ENCODE measurements around the gene RFTN1. TPM values are rescaled to one million over a fixed set of nuclear protein-coding genes. Genes with fewer than 3 reads are reported as not detected.

Gene RFTN1
- total RNA-seq, 1 donor from 2014 or later: 6.4 TPM

DNA sequence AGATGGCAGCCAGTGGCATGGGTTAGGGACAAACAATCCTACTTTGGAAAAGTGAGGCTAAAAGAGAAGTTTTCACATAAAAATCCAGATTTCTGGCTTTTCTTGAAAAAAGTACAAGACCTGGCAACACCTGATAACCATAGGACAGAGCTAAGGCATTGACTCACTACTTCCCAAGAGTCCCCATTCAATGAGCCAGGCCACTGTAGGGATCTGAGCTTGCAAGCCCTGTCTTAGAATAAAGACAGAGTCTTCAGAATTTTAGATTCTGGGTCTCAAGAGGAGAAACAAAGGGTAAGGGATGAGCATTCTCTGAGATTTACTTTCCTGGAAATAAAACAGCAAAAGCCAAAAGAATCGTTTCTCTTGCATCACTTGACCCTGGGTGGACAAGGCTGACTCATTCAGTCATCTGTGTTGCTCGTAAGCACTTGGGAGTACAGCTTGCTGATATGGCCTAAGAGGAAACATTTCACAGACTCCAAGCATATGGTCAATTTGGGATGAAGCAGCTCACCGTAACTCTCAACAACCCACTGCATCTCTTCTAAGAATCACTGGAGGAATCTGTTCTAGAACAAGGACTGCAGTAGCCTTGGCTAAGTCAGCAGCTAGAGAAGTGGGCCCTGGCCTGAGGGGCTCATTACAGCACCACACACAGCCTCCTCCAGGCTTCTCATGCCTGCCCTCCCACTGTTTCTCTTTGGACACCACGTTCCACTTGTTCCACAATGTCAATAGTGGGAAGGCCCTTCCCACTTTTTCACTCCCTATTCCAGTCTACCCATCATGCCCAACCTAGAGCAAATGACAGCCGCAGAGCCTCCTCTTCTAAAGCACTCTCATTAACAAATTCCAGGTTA lies 86.2 kb downstream of the RFTN1 start:
- H3K27ac Mint-ChIP-seq (ENCODE audit: unreplicated experiment): no peak overlapping the region
- peaks cover 2% of the 10 kb centered on the region for H3K9me3 Mint-ChIP-seq (ENCODE audit: unreplicated experiment)
- H3K4me1 Mint-ChIP-seq (ENCODE audit: low read depth, unreplicated experiment): peaks cover 14% of the 10 kb centered on the region
- DNase-seq: no peak
- TF ChIP-seq, protein P1, sequence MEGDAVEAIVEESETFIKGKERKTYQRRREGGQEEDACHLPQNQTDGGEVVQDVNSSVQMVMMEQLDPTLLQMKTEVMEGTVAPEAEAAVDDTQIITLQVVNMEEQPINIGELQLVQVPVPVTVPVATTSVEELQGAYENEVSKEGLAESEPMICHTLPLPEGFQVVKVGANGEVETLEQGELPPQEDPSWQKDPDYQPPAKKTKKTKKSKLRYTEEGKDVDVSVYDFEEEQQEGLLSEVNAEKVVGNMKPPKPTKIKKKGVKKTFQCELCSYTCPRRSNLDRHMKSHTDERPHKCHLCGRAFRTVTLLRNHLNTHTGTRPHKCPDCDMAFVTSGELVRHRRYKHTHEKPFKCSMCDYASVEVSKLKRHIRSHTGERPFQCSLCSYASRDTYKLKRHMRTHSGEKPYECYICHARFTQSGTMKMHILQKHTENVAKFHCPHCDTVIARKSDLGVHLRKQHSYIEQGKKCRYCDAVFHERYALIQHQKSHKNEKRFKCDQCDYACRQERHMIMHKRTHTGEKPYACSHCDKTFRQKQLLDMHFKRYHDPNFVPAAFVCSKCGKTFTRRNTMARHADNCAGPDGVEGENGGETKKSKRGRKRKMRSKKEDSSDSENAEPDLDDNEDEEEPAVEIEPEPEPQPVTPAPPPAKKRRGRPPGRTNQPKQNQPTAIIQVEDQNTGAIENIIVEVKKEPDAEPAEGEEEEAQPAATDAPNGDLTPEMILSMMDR (IDR thresholded peaks at IDR 0.05; ENCODE audit: partially characterized antibody, unreplicated experiment): no peak
- peaks cover 2% of the 10 kb centered on the region for H3K27me3 Mint-ChIP-seq (ENCODE audit: unreplicated experiment)
- no peaks in the 10 kb centered on the region for H3K36me3 Mint-ChIP-seq (ENCODE audit: unreplicated experiment)
- no peak overlapping the region for H3K4me3 Mint-ChIP-seq (ENCODE audit: unreplicated experiment)

DNA sequence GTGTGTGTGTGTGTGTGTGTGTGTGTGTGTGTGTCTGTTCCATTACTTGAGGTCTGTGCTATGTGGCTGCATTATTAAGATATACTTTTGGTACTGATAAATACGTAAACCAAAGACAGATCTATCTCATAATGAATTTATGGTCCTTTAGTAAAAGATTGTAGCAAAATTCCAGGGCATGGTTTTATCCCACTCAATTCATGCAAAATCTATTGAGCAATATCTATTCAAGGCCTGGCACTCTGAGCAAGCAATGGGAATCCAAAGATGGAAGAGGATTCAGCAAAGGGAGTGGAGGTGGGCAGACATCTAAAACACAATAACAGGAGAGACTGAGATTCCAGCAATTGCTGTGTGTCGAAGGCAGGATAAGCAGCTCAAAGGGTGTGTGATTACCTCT lies 86.8 kb downstream of the RFTN1 start:
- peaks cover 14% of the 10 kb centered on the region for H3K4me1 Mint-ChIP-seq (ENCODE audit: low read depth, unreplicated experiment)
- H3K27me3 Mint-ChIP-seq (ENCODE audit: unreplicated experiment): peaks cover 2% of the 10 kb centered on the region
- peaks cover 2% of the 10 kb centered on the region for H3K9me3 Mint-ChIP-seq (ENCODE audit: unreplicated experiment)
- H3K4me3 Mint-ChIP-seq (ENCODE audit: unreplicated experiment): no peak overlapping the region
- no peak for DNase-seq
- TF ChIP-seq, protein P1 (IDR thresholded peaks at IDR 0.05; ENCODE audit: partially characterized antibody, unreplicated experiment): no peak
- H3K36me3 Mint-ChIP-seq (ENCODE audit: unreplicated experiment): no peaks in the 10 kb centered on the region
- no peak overlapping the region for H3K27ac Mint-ChIP-seq (ENCODE audit: unreplicated experiment)

DNA sequence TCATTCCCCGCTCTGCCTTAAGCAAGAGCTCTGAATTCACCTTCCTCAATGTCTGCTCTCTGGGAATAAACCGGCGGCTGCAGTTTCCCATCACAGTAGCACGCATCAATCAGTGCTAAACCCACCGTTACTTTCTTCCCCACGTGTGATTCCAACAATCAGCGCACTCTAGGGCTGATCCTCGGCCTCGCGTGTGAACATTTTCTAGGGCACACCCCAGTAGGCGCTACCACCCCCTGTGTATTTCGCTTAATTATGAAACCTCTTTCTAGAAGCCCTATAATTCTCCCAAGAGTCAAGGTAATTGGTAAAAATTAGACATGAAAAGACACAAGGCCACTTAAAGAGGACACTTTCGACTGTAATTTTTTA lies 87.5 kb downstream of the RFTN1 start:
- Mint-ChIP-seq H3K27me3 (ENCODE audit: unreplicated experiment) (peaks cover 2% of the 10 kb centered on the region), H3K9me3 (ENCODE audit: unreplicated experiment) (peaks cover 2% of the 10 kb centered on the region), H3K36me3 (ENCODE audit: unreplicated experiment) (no peaks in the 10 kb centered on the region), H3K27ac (ENCODE audit: unreplicated experiment) (no peak overlapping the region), H3K4me1 (ENCODE audit: low read depth, unreplicated experiment) (peaks cover 11% of the 10 kb centered on the region), H3K4me3 (ENCODE audit: unreplicated experiment) (no peak overlapping the region)
- DNase-seq: no peak
- TF ChIP-seq, protein P1 (IDR thresholded peaks at IDR 0.05; ENCODE audit: partially characterized antibody, unreplicated experiment): no peak

DNA sequence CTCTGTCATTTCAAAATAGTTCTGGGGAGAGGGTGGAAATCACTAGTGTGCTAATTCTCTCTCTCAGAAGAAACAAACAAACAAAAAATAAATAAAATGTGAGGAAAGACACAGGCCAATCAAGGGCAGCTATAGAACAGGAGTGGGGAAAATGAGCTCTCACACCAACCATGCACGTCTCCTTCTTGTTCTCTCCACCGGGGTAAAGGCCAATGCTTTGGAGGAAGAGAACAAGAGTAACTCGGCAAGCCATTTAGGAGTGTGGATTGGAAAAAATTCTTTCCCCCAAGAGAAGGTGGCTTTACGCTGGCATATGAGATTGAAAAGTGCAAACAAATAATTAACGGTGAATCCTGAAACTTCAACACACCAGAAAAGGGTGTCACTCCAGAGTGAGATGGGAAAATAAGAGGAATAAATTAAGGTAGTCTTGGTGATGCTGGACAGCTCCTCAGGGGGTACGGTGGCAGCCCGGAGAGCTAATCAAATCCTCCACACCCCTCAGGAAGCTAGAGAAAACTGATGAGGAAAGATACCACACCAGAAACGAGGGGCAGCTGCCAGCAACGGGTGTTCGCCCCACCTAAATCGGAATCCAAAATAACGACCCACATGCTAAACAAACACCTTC lies 88.0 kb downstream of the RFTN1 start:
- no peak for DNase-seq
- Mint-ChIP-seq H3K27me3 (ENCODE audit: unreplicated experiment) (peaks cover 2% of the 10 kb centered on the region), H3K9me3 (ENCODE audit: unreplicated experiment) (peaks cover 2% of the 10 kb centered on the region), H3K36me3 (ENCODE audit: unreplicated experiment) (no peaks in the 10 kb centered on the region), H3K27ac (ENCODE audit: unreplicated experiment) (no peak overlapping the region), H3K4me3 (ENCODE audit: unreplicated experiment) (no peak overlapping the region), H3K4me1 (ENCODE audit: low read depth, unreplicated experiment) (peaks cover 11% of the 10 kb centered on the region)
- TF ChIP-seq, protein P1 (IDR thresholded peaks at IDR 0.05; ENCODE audit: partially characterized antibody, unreplicated experiment): no peak
